Endodermal cell (in vitro differentiated cells): ENCODE results near the gene RERE. TPM values are rescaled to one million over a fixed set of nuclear protein-coding genes. Genes with fewer than 3 reads are reported as not detected.
A peak's percentile ranks its signal among the peaks of the same experiment; 100 is the strongest.

ENCODE experiments used
- DNase-seq: peaks from one replicate; pipeline ENCODE4 v3.0.0-alpha.2; 2017
- H3K27ac ChIP-seq: 2 replicates; pipeline ENCODE4 v1.5.1; 2013; ENCODE audit warnings: mild to moderate bottlenecking, low read depth, low read length, moderate library complexity
- H3K27me3 ChIP-seq: 2 replicates; pipeline ENCODE4 v1.6.1; 2013; ENCODE audit warnings: mild to moderate bottlenecking, low read length, moderate library complexity; ENCODE audit not compliant: insufficient read depth, control insufficient read depth, poor library complexity, severe bottlenecking
- H3K36me3 ChIP-seq: 2 replicates; pipeline ENCODE4 v1.7.0; 2013; ENCODE audit warnings: mild to moderate bottlenecking, low read length, moderate library complexity; ENCODE audit not compliant: control insufficient read depth, insufficient read depth
- H3K4me1 ChIP-seq: one replicate; pipeline ENCODE4 v1.7.0; 2013; ENCODE audit warnings: low read length; ENCODE audit not compliant: control insufficient read depth, insufficient read depth
- H3K4me3 ChIP-seq: 2 replicates; pipeline ENCODE4 v1.5.1; 2013; ENCODE audit warnings: mild to moderate bottlenecking, low read length, moderate library complexity
- H3K9ac ChIP-seq: 2 replicates; pipeline ENCODE4 v1.6.1; 2013; ENCODE audit warnings: mild to moderate bottlenecking, low read length, moderate library complexity; ENCODE audit not compliant: poor library complexity, severe bottlenecking; ENCODE audit errors: extremely low read depth
- H3K9me3 ChIP-seq: 2 replicates; pipeline ENCODE4 v1.6.1; 2013; ENCODE audit warnings: mild to moderate bottlenecking, low read length, moderate library complexity; ENCODE audit not compliant: control insufficient read depth
- H3K27ac Mint-ChIP-seq: 2 replicates; pipeline ENCODE4 v1.8.0; 2020; ENCODE audit warnings: mixed read lengths
- H3K27me3 Mint-ChIP-seq: 2 replicates; pipeline ENCODE4 v1.8.0; 2021; ENCODE audit warnings: mild to moderate bottlenecking, mixed read lengths; ENCODE audit not compliant: insufficient read depth
- H3K36me3 Mint-ChIP-seq: 2 replicates; pipeline ENCODE4 v1.8.0; 2020; ENCODE audit warnings: low read depth, mixed read lengths
- H3K4me1 Mint-ChIP-seq: 2 replicates; pipeline ENCODE4 v1.8.0; 2020; ENCODE audit warnings: mixed read lengths
- H3K4me3 Mint-ChIP-seq: 2 replicates; pipeline ENCODE4 v1.8.0; 2020; ENCODE audit warnings: mild to moderate bottlenecking, moderate library complexity, mixed read lengths
- H3K9me3 Mint-ChIP-seq: 2 replicates; pipeline ENCODE4 v1.8.0; 2020; ENCODE audit warnings: mild to moderate bottlenecking, mixed read lengths
- WGBS, 2 experiments: methylation state at CpG; one replicate each; pipeline versions ENCODE4 v1.1.5 to v1.1.7; 2013; ENCODE audit warnings: missing lambda C conversion rate in 2 of 2, mixed read lengths in 1 of 2; ENCODE audit not compliant: insufficient coverage in 1 of 2, insufficient read length in 1 of 2; 5-methylcytosine and 5-hydroxymethylcytosine counted together
- total RNA-seq, 2 donors: library from RNA; stranded (reverse); fragmentation: NEBNext Ultra II Directional in 1 of 2; extraction: Animal tissue kit (Norgen Biotek cat#: 25700) in 1 of 2; gene quantifications; 2 replicates in 1 of 2; 3 replicates in 1 of 2; pipeline ENCODE4 v1.2.1, GENCODE V29; 2021
- TF ChIP-seq, protein P1 (sequence below): fragments of 200-600 bp; sonication (generic); conservative IDR thresholded peaks from 2 replicates; pipeline ENCODE4 v1.5.0; 2021; ENCODE audit warnings: antibody characterized with exemption, mild to moderate bottlenecking

Gene RERE
- total RNA-seq, 2 donors from 2014 or later, result 159 to 179 TPM

DNA sequence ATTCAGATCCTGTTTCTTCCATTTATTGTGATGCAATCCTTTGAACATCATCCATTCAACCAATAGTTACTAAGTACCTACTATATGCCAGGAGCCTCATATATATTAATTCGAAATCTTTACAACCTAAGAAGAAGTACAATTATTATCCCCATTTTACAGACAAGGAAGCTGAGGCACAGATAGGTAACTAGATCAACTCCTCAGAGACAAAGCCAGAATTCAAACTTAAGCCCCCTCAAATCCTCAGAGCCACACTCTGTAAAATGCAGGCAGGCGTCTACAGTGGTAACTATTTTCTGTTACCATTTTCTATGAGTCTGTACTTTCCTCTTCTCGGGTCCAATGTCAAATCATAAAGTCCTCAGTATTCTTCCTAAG is 391.7 kb downstream of the RERE start:
- H3K9me3 Mint-ChIP-seq, result no peaks in the 10 kb centered on the region
- peaks cover 24% of the 10 kb centered on the region for H3K4me1 Mint-ChIP-seq
- TF ChIP-seq, protein P1, sequence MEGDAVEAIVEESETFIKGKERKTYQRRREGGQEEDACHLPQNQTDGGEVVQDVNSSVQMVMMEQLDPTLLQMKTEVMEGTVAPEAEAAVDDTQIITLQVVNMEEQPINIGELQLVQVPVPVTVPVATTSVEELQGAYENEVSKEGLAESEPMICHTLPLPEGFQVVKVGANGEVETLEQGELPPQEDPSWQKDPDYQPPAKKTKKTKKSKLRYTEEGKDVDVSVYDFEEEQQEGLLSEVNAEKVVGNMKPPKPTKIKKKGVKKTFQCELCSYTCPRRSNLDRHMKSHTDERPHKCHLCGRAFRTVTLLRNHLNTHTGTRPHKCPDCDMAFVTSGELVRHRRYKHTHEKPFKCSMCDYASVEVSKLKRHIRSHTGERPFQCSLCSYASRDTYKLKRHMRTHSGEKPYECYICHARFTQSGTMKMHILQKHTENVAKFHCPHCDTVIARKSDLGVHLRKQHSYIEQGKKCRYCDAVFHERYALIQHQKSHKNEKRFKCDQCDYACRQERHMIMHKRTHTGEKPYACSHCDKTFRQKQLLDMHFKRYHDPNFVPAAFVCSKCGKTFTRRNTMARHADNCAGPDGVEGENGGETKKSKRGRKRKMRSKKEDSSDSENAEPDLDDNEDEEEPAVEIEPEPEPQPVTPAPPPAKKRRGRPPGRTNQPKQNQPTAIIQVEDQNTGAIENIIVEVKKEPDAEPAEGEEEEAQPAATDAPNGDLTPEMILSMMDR, result no peak
- H3K27ac ChIP-seq, result no peak overlapping the region
- no peak for DNase-seq
- peak overlapping the region; percentile 44 for H3K4me3 ChIP-seq
- H3K27me3 Mint-ChIP-seq, result no peaks in the 10 kb centered on the region
- WGBS, 2 experiments, result 87 to 94% methylated on average over 2 to 3 of the region's 3 CpGs
- peaks cover 12% of the 10 kb centered on the region for H3K36me3 ChIP-seq
- H3K27me3 ChIP-seq, result no peaks in the 10 kb centered on the region
- no peaks in the 10 kb centered on the region for H3K9me3 ChIP-seq
- no peak overlapping the region for H3K9ac ChIP-seq
- no peak overlapping the region for H3K4me3 Mint-ChIP-seq
- peak overlapping the region; percentile 94 for H3K27ac Mint-ChIP-seq
- no peaks in the 10 kb centered on the region for H3K4me1 ChIP-seq
- H3K36me3 Mint-ChIP-seq, result peaks cover 4% of the 10 kb centered on the region

DNA sequence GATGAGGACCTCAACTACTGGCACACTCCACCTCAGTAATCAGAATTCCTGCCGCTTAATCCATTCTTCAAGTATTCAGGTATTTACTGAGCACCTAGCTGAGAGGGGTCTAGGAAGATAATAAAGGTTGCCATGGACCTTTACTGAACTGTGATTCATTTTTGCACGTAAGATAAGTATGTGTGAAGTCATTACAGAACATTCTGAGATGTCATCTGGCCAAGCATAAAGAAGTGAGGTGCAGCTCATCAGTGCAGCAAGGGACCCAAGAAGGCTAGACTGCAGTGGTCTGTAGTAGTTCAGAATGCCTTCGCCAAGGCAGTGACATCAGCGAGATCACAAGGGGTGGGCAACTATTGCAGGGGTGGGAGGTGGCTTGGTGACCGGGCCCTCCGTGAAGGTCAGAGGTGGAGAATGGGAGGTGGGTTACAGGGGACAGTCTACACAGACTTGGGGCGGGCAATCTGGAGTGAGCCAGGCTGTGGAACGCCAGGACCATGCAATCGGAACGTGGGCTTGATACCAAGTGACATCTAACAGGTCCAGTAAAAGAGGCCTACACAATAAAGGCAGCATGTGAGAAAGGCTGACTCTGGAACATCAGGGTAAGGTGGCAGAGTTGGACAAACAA is 392.2 kb downstream of the RERE start:
- Histone ChIP-seq H3K27ac (peak overlapping the region; percentile 80), H3K4me3 (peak overlapping the region; percentile 44)

GRCh38 chr1:8424539-8425116 is 392.8 kb downstream of the RERE start:
- no peaks in the 10 kb centered on the region for H3K9me3 Mint-ChIP-seq
- H3K4me1 ChIP-seq, result peaks cover 4% of the 10 kb centered on the region
- H3K4me3 ChIP-seq, result peak overlapping the region; percentile 44
- H3K27me3 Mint-ChIP-seq, result no peaks in the 10 kb centered on the region
- H3K4me1 Mint-ChIP-seq, result peaks cover 24% of the 10 kb centered on the region
- peaks cover 4% of the 10 kb centered on the region for H3K36me3 Mint-ChIP-seq
- peak overlapping the region; percentile 55 for H3K9ac ChIP-seq
- DNase-seq, result peak; percentile 89
- no peaks in the 10 kb centered on the region for H3K9me3 ChIP-seq
- H3K36me3 ChIP-seq, result peaks cover 23% of the 10 kb centered on the region
- no peak overlapping the region for H3K4me3 Mint-ChIP-seq
- WGBS, 2 experiments, result 36 to 50% methylated on average over 8 to 9 of the region's 9 CpGs
- H3K27me3 ChIP-seq, result no peaks in the 10 kb centered on the region
- H3K27ac Mint-ChIP-seq, result peak overlapping the region; percentile 94
- H3K27ac ChIP-seq, result peak overlapping the region; percentile 80
- TF ChIP-seq, protein P1, result no peak

More for the DNA sequence above, 392.2 kb downstream of the RERE start:
- Histone ChIP-seq H3K9ac (peak overlapping the region; percentile 0), H3K9me3 (no peaks in the 10 kb centered on the region), H3K4me1 (peaks cover 4% of the 10 kb centered on the region), H3K27me3 (no peaks in the 10 kb centered on the region), H3K36me3 (peaks cover 17% of the 10 kb centered on the region)
- Mint-ChIP-seq H3K9me3 (no peaks in the 10 kb centered on the region), H3K4me3 (no peak overlapping the region), H3K4me1 (peaks cover 24% of the 10 kb centered on the region), H3K27ac (peak overlapping the region; percentile 94), H3K27me3 (no peaks in the 10 kb centered on the region), H3K36me3 (peaks cover 4% of the 10 kb centered on the region)
- DNase-seq, result no peak
- TF ChIP-seq, protein P1, result no peak
- WGBS, 2 experiments, result 88 to 100% methylated on average over 4 to 10 of the region's 10 CpGs
